K562 (cell line): ENCODE data around the gene SSU72. TPM values are rescaled to one million over a fixed set of nuclear protein-coding genes. Genes with fewer than 3 reads are reported as not detected.
A peak's percentile ranks its signal among the peaks of the same experiment; 100 is the strongest.

Source experiments
- ATAC-seq: fragments of 200-7000 bp; cut with Tn5 transposase; 3 replicates; pipeline ENCODE4 v1.9.1; 2020; ENCODE audit warnings: moderate library complexity
- BruUV-seq: library from RNA; stranded (reverse); fragments of 400-500 nt; replicated peaks from 2 replicates; lab custom pipeline; 2021; lab: Mats Ljungman, UMichigan
- CTCF ChIA-PET: fragments of 300-600 bp; formaldehyde crosslinking; extraction: SDS; loops from one replicate; lab custom pipeline; 2021; ENCODE audit warnings: low intra/inter-chr PET ratio; lab: Yijun Ruan, JAX
- POLR2A ChIA-PET: fragments of 300-600, 350-650 bp; sonication (Branson Sonifier 250); formaldehyde crosslinking; extraction: SDS; loops from one replicate; lab custom pipeline; 2021; ENCODE audit warnings: antibody characterized with exemption, inconsistent platforms; lab: Yijun Ruan, JAX
- DNase-seq, 4 experiments: peaks; one replicate each; pipeline versions ENCODE4 v3.0.0 to v3.0.0-alpha.2; 2011 to 2018; ENCODE audit warnings: low spot score in 3 of 4, mixed read lengths in 3 of 4; ENCODE audit errors: extremely low read depth in 1 of 4
- FAIRE-seq: peaks from 2 replicates; lab custom pipeline; 2011; peaks lifted over from hg19 to GRCh38; lab: Jason Lieb, UNC
- H2AFZ ChIP-seq: 2 replicates; pipeline ENCODE4 v1.6.0; 2011; ENCODE audit warnings: low read depth, low read length, control low read depth, inconsistent platforms
- H3K27ac ChIP-seq: fragments of 200-600 bp; 3 replicates; pipeline ENCODE4 v1.8.0; 2011; ENCODE audit warnings: low read depth, mild to moderate bottlenecking, control low read depth, inconsistent platforms, low read length, moderate library complexity, mixed read lengths; ENCODE audit errors: extremely low read depth
- H3K27me3 ChIP-seq, 2 experiments: fragments of 300-600 bp in 1 of 2; 2 replicates in 1 of 2; 3 replicates in 1 of 2; pipeline versions ENCODE4 v1.6.0 to v1.8.0; 2011; ENCODE audit warnings: inconsistent platforms in 2 of 2, low read length in 2 of 2, mild to moderate bottlenecking in 1 of 2, mixed read lengths in 1 of 2, moderate library complexity in 1 of 2; ENCODE audit not compliant: control insufficient read depth in 2 of 2, insufficient read depth in 2 of 2
- H3K36me3 ChIP-seq: fragments of 300-600 bp; 3 replicates; pipeline ENCODE4 v1.8.0; 2011; ENCODE audit warnings: mild to moderate bottlenecking, low read length, inconsistent platforms; ENCODE audit not compliant: control insufficient read depth, insufficient read depth
- H3K4me1 ChIP-seq, 2 experiments: fragments of 200-600 bp in 1 of 2; replicated peaks in 1 of 2; 2 replicates in 1 of 2; 3 replicates in 1 of 2; pipeline versions ENCODE4 v1.5.1 to v1.8.0; 2011; ENCODE audit warnings: inconsistent platforms in 2 of 2, low read length in 2 of 2, mild to moderate bottlenecking in 1 of 2, mixed read lengths in 1 of 2, moderate library complexity in 1 of 2; ENCODE audit not compliant: control insufficient read depth in 2 of 2, insufficient read depth in 2 of 2
- H3K4me2 ChIP-seq: 2 replicates; pipeline ENCODE4 v1.6.1; 2011; ENCODE audit warnings: low read length, control low read depth, inconsistent platforms, mixed read lengths; ENCODE audit not compliant: insufficient read depth
- H3K4me3 ChIP-seq: fragments of 200-600 bp; sonication (generic), shearing (Covaris generic); 2 replicates; pipeline ENCODE4 v1.5.1; 2016; ENCODE audit warnings: control low read depth, inconsistent platforms
- H3K79me2 ChIP-seq: fragments of 200-600 bp; 3 replicates; pipeline ENCODE4 v1.8.0; 2011; ENCODE audit warnings: low read length, inconsistent platforms; ENCODE audit not compliant: control insufficient read depth, insufficient read depth
- H3K9ac ChIP-seq, 2 experiments: 2 replicates each; pipeline versions ENCODE4 v1.6.0 to v1.6.1; 2011; ENCODE audit warnings: low read depth in 2 of 2, low read length in 2 of 2, control low read depth in 1 of 2, inconsistent platforms in 1 of 2, mild to moderate bottlenecking in 1 of 2, mixed read lengths in 1 of 2; ENCODE audit not compliant: insufficient read depth in 1 of 2
- H3K9me1 ChIP-seq: one replicate; pipeline ENCODE4 v1.6.0; 2011; ENCODE audit warnings: inconsistent platforms, mild to moderate bottlenecking, low read length, moderate library complexity; ENCODE audit not compliant: control insufficient read depth, insufficient read depth
- H3K9me3 ChIP-seq: replicated peaks from 2 replicates; pipeline ENCODE4 v1.5.1; 2011; ENCODE audit warnings: low read depth, low read length, inconsistent platforms; ENCODE audit not compliant: control insufficient read depth, insufficient read depth
- H4K20me1 ChIP-seq: replicated peaks from 2 replicates; pipeline ENCODE4 v1.6.1; 2011; ENCODE audit warnings: low read length, inconsistent platforms, mixed read lengths; ENCODE audit not compliant: control insufficient read depth, insufficient read depth
- CBFA2T2 ChIP-seq: fragments of 450-650 bp; conservative IDR thresholded peaks from 2 replicates; pipeline ENCODE4 v1.6.1; 2017; ENCODE audit warnings: mild to moderate bottlenecking
- CBX5 ChIP-seq: IDR thresholded peaks from 2 replicates; pipeline ENCODE4 v1.6.1; 2014; ENCODE audit warnings: low read depth, borderline replicate concordance
- FIP1L1 ChIP-seq: fragments of 200-400 bp; formaldehyde crosslinking; IDR thresholded peaks from 2 replicates; pipeline ENCODE4 v1.6.1; 2018; ENCODE audit warnings: mild to moderate bottlenecking, low read depth, low read length; ENCODE audit not compliant: poor library complexity, severe bottlenecking
- FOXA1 ChIP-seq: fragments of 450-650 bp; IDR thresholded peaks from 2 replicates; pipeline ENCODE4 v1.6.1; 2016; ENCODE audit warnings: mild to moderate bottlenecking, borderline replicate concordance
- FOXM1 ChIP-seq, 2 experiments: fragments of 450-650 bp in 1 of 2; sonication (generic) in 1 of 2; formaldehyde crosslinking in 1 of 2; IDR thresholded peaks; 2 replicates each; pipeline versions ENCODE4 v1.6.1 to v1.9.0; 2017 to 2022; ENCODE audit warnings: low read depth in 2 of 2, mild to moderate bottlenecking in 2 of 2, missing genetic modification reagents in 1 of 2, moderate library complexity in 1 of 2
- HES1 ChIP-seq: fragments of 450-650 bp; IDR thresholded peaks from 2 replicates; pipeline ENCODE4 v1.6.1; 2016; ENCODE audit warnings: low read depth, mild to moderate bottlenecking, moderate library complexity
- ID3 ChIP-seq, 2 experiments: fragments of 250-450 bp in 1 of 2; fragments of 450-650 bp in 1 of 2; sonication (Bioruptor Pico) in 1 of 2; IDR thresholded peaks; 2 replicates each; pipeline versions ENCODE4 v1.6.1 to v1.8.0; 2016 to 2021; ENCODE audit warnings: mild to moderate bottlenecking in 2 of 2, moderate library complexity in 2 of 2, missing compliant biosample characterization in 1 of 2, missing genetic modification characterization in 1 of 2
- MTA1 ChIP-seq: fragments of 450-650 bp; IDR thresholded peaks from 2 replicates; pipeline ENCODE4 v1.6.1; 2017; ENCODE audit warnings: borderline replicate concordance
- NBN ChIP-seq: fragments of 450-650 bp; IDR thresholded peaks from 2 replicates; pipeline ENCODE4 v1.6.1; 2016; ENCODE audit warnings: low read depth, mild to moderate bottlenecking
- NFRKB ChIP-seq: fragments of 450-650 bp; IDR thresholded peaks from 2 replicates; pipeline ENCODE4 v1.6.1; 2016; ENCODE audit warnings: low read depth
- TAF9B ChIP-seq: fragments of 450-650 bp; IDR thresholded peaks from 2 replicates; pipeline ENCODE4 v1.6.1; 2018; ENCODE audit warnings: mild to moderate bottlenecking; ENCODE audit not compliant: partially characterized antibody
- YBX1 ChIP-seq: fragments of 450-650 bp; IDR thresholded peaks from 2 replicates; pipeline ENCODE4 v1.7.1; 2016; ENCODE audit warnings: mild to moderate bottlenecking
- ZKSCAN8 ChIP-seq: fragments of 200-800 bp; sonication (Bioruptor generic); IDR thresholded peaks from 2 replicates; pipeline ENCODE4 v1.6.1; 2016; ENCODE audit warnings: missing genetic modification characterization, missing compliant biosample characterization
- ZNF584 ChIP-seq: fragments of 200-800 bp; sonication (Bioruptor generic); IDR thresholded peaks from 2 replicates; pipeline ENCODE4 v1.6.1; 2016; ENCODE audit warnings: low read depth, mild to moderate bottlenecking, missing genetic modification characterization, missing compliant biosample characterization
- WGBS: fragments of 100-300 bp; shearing (Covaris generic); methylation state at CpG from one replicate; pipeline ENCODE4 v1.1.6; 2016; ENCODE audit warnings: low coverage, mixed read lengths; ENCODE audit not compliant: insufficient coverage; ENCODE audit errors: missing lambda C conversion rate; 5-methylcytosine and 5-hydroxymethylcytosine counted together
- in situ Hi-C: fragments of 300-500 bp; cut with MboI; formaldehyde crosslinking; loops from 4 replicates; pipeline ENCODE4 v1.15.0; 2018; ENCODE audit warnings: inconsistent platforms, mixed read lengths
- intact Hi-C: fragments of 100-400 bp; cut with micrococcal nuclease; formaldehyde crosslinking; loops from 2 replicates; pipeline ENCODE4 v1.14.2; 2022
- polyA plus RNA-seq, 8 experiments: library from polyadenylated mRNA; depleted of rRNA in 4 of 8; stranded (reverse) in 5 of 8; unstranded in 3 of 8; fragments of >200 nt; fragmentation: Nextera tagmentation in 2 of 8; fragmentation: Illumina TruSeq in 1 of 8; extraction: Ambion mirVana in 2 of 8; extraction: Trizol in 1 of 8; gene quantifications; 2 replicates each; pipeline versions ENCODE4 v1.2.1 to v1.2.3, GENCODE V29; 2011 to 2014; ENCODE audit warnings: inconsistent platforms in 1 of 8, missing spikeins in 1 of 8
- total RNA-seq, 7 experiments: library from RNA; depleted of rRNA in 6 of 7; stranded (reverse); fragments of >200 nt in 6 of 7; fragmentation: Illumina TruSeq in 2 of 7; extraction: Trizol in 2 of 7; gene quantifications; 2 replicates each; pipeline versions ENCODE4 v1.2.1 to v1.2.3, GENCODE V29; 2011 to 2021; ENCODE audit warnings: low replicate concordance in 1 of 7

The SSU72 gene
- total and polyA plus RNA-seq, 9 of the 15 experiments (the other 6 are each of a cell fraction or from before 2014, with no cell fraction given), result 70.8 to 201 (median 94.6) TPM

GRCh38 chr1:1602968-1603506, 28.4 kb upstream of the SSU72 start:
- in situ Hi-C loops, result no loop called here
- H3K4me1 ChIP-seq, result peaks cover 8 to 86% of the 10 kb centered on the region in 2 experiments; a peak in 4 of 5 replicates
- CTCF ChIA-PET, result no interaction called here
- ATAC-seq, result peak; percentile 6
- no peaks in the 10 kb centered on the region for H3K27me3 ChIP-seq
- H3K9ac ChIP-seq, result peak overlapping the region in 1 of 2 experiments; percentile 11; a peak in 1 of 4 replicates
- TF ChIP-seq YBX1, result no peak
- no peak for TF ChIP-seq CBX5
- TF ChIP-seq FIP1L1, result no peak
- TF ChIP-seq NBN, result no peak
- TF ChIP-seq NFRKB, result no peak
- no peak for TF ChIP-seq ZKSCAN8 (CRISPR knock-in tag)
- TF ChIP-seq HES1, result no peak
- TF ChIP-seq ZNF584 (CRISPR knock-in tag), result no peak
- TF ChIP-seq MTA1, result no peak
- TF ChIP-seq FOXM1 (IDR thresholded peaks at IDR 0.05; ENCODE audit: low read depth), result no peak
- no peak for TF ChIP-seq FOXM1 (CRISPR knock-in tag; IDR thresholded peaks at IDR 0.05; ENCODE audit: low read depth)
- TF ChIP-seq CBFA2T2, result no peak
- no peak for TF ChIP-seq FOXA1
- TF ChIP-seq ID3 (CRISPR knock-in tag; IDR thresholded peaks at IDR 0.05), result no peak
- TF ChIP-seq ID3 (tag; IDR thresholded peaks at IDR 0.05), result no peak
- TF ChIP-seq TAF9B, result no peak
- TF ChIP-seq, all 486 proteins: peak for 0
- no peak overlapping the region for H3K4me3 ChIP-seq
- POLR2A ChIA-PET, result interaction anchor here (0.6 to 5.9 kb wide), 8 partner anchors 12 to 312 kb away, joined by 3 to 61 read pairs (median 4); partner anchors contain the start of gene MIB2
- no TSS peak for BruUV-seq
- 25% methylated on average over 12 of the region's 13 CpGs for WGBS
- no peaks in the 10 kb centered on the region for H3K9me3 ChIP-seq
- no peaks in the 10 kb centered on the region for H3K36me3 ChIP-seq
- no peaks in the 10 kb centered on the region; the same call in 2 of the 3 replicates for H3K79me2 ChIP-seq
- intact Hi-C loops, result no loop called here
- no peaks in the 10 kb centered on the region for H3K9me1 ChIP-seq
- no peaks in the 10 kb centered on the region; the same call in 1 of the 2 replicates for H4K20me1 ChIP-seq
- DNase-seq (no peak), FAIRE-seq (no peak)
- H2AFZ ChIP-seq, result no peak overlapping the region
- H3K27ac ChIP-seq, result no peak overlapping the region
- H3K4me2 ChIP-seq, result no peak overlapping the region
